A549 (cell line): Measurements from ENCODE around the gene QPCTL. TPM values are rescaled to one million over a fixed set of nuclear protein-coding genes. Genes with fewer than 3 reads are reported as not detected.

Experiments used
- ATAC-seq, 2 experiments: fragments of 200-7000 bp in 1 of 2; fragments of >200 bp in 1 of 2; cut with Nextera tagmentation in 1 of 2; cut with Tn5 transposase in 1 of 2; 3 replicates each; pipeline versions ENCODE4 v1.8.0 to v1.9.1; 2018 to 2020; ENCODE audit warnings: mild to moderate bottlenecking in 1 of 2, moderate library complexity in 1 of 2
- CTCF ChIA-PET: fragments of 300-600 bp; sonication (Branson Sonifier 250); formaldehyde crosslinking; extraction: SDS; loops from one replicate; lab custom pipeline; 2021; ENCODE audit warnings: antibody characterized with exemption, inconsistent platforms; lab: Yijun Ruan, JAX
- POLR2A ChIA-PET: fragments of 350-600 bp; formaldehyde crosslinking; extraction: SDS; loops from one replicate; lab custom pipeline; 2021; ENCODE audit warnings: antibody characterized with exemption, inconsistent platforms; lab: Yijun Ruan, JAX
- DNase-seq, 2 experiments: peaks; one replicate each; pipeline versions ENCODE4 v3.0.0 to v3.0.0-alpha.2; 2011 to 2016; ENCODE audit warnings: low read depth in 1 of 2, low spot score in 1 of 2
- FAIRE-seq: peaks from 2 replicates; lab custom pipeline; 2011; peaks lifted over from hg19 to GRCh38; lab: Jason Lieb, UNC
- H3K27ac ChIP-seq, 2 experiments: fragments of >200 bp; sonication (Bioruptor Twin); formaldehyde crosslinking; 3 replicates each; pipeline ENCODE4 v1.5.1; 2016 to 2017
- H3K4me1 ChIP-seq: fragments of >200 bp; sonication (Bioruptor Twin); formaldehyde crosslinking; 3 replicates; pipeline ENCODE4 v1.6.1; 2016
- H3K4me2 ChIP-seq: fragments of >200 bp; sonication (Bioruptor Twin); formaldehyde crosslinking; 3 replicates; pipeline ENCODE4 v1.6.1; 2016
- H3K4me3 ChIP-seq: fragments of >200 bp; sonication (Bioruptor Twin); formaldehyde crosslinking; 3 replicates; pipeline ENCODE4 v1.5.1; 2016
- H3K9me3 ChIP-seq: fragments of >200 bp; sonication (Bioruptor Twin); formaldehyde crosslinking; 3 replicates; pipeline ENCODE4 v1.6.1; 2016
- CBX8 ChIP-seq: fragments of 200-600 bp; sonication (generic); IDR thresholded peaks from 2 replicates; pipeline ENCODE4 v1.6.1; 2016
- CEBPB ChIP-seq, 2 experiments: fragments of >200 bp in 1 of 2; sonication (Bioruptor Twin) in 1 of 2; formaldehyde crosslinking in 1 of 2; IDR thresholded peaks; 2 replicates each; pipeline ENCODE4 v1.6.1; 2012 to 2016
- CHD4 ChIP-seq: fragments of 200-600 bp; sonication (generic); IDR thresholded peaks from 2 replicates; pipeline ENCODE4 v1.6.1; 2016; ENCODE audit warnings: antibody characterized with exemption, mild to moderate bottlenecking, borderline replicate concordance
- FOSL2 ChIP-seq, 2 experiments: fragments of 450-650 bp in 1 of 2; fragments of >200 bp in 1 of 2; sonication (Bioruptor Twin) in 1 of 2; formaldehyde crosslinking; IDR thresholded peaks; 2 replicates each; pipeline versions ENCODE4 v1.5.0 to v1.6.1; 2016 to 2020; ENCODE audit warnings: mild to moderate bottlenecking in 1 of 2, moderate library complexity in 1 of 2
- FOXS1 ChIP-seq: fragments of 250-450 bp; sonication (Bioruptor Pico); IDR thresholded peaks from 2 replicates; pipeline ENCODE4 v1.5.0; 2020; ENCODE audit warnings: mild to moderate bottlenecking, moderate library complexity
- GATA3 ChIP-seq: IDR thresholded peaks from 2 replicates; pipeline ENCODE4 v1.6.1; 2012; ENCODE audit warnings: borderline replicate concordance
- HOXB13 ChIP-seq: fragments of 250-450 bp; sonication (Bioruptor Pico); IDR thresholded peaks from 2 replicates; pipeline ENCODE4 v1.5.0; 2020; ENCODE audit warnings: low read depth, mild to moderate bottlenecking, moderate library complexity
- HOXB5 ChIP-seq: fragments of 250-450 bp; sonication (Bioruptor Pico); IDR thresholded peaks from 2 replicates; pipeline ENCODE4 v1.5.0; 2020; ENCODE audit warnings: mild to moderate bottlenecking, moderate library complexity
- JUN ChIP-seq, 2 experiments: fragments of >200 bp; sonication (Bioruptor Twin); formaldehyde crosslinking; IDR thresholded peaks; 2 replicates in 1 of 2; 3 replicates in 1 of 2; pipeline ENCODE4 v1.6.1; 2016 to 2017
- MAZ ChIP-seq: fragments of 150-350 bp; IDR thresholded peaks from 2 replicates; pipeline ENCODE4 v1.6.1; 2014; ENCODE audit warnings: antibody characterized with exemption, low read depth, low read length, borderline replicate concordance
- NR3C1 ChIP-seq: fragments of >200 bp; sonication (Bioruptor Twin); formaldehyde crosslinking; IDR thresholded peaks from 3 replicates; pipeline ENCODE4 v1.6.1; 2017
- RAD21 ChIP-seq, 2 experiments: fragments of >200 bp in 1 of 2; sonication (Bioruptor Twin) in 1 of 2; formaldehyde crosslinking in 1 of 2; IDR thresholded peaks in 1 of 2; conservative IDR thresholded peaks in 1 of 2; 2 replicates in 1 of 2; 3 replicates in 1 of 2; pipeline ENCODE4 v1.6.1; 2012 to 2018; ENCODE audit warnings: inconsistent platforms in 1 of 2
- RARB ChIP-seq: fragments of 250-450 bp; sonication (Bioruptor Pico); IDR thresholded peaks from 2 replicates; pipeline ENCODE4 v1.8.0; 2021; ENCODE audit warnings: mild to moderate bottlenecking, moderate library complexity
- SMC3 ChIP-seq: fragments of >200 bp; sonication (Bioruptor Twin); formaldehyde crosslinking; IDR thresholded peaks from 3 replicates; pipeline ENCODE4 v1.6.1; 2018; ENCODE audit warnings: inconsistent platforms
- TP53 ChIP-seq: fragments of 250-450 bp; sonication (Bioruptor Pico); IDR thresholded peaks from 2 replicates; pipeline ENCODE4 v1.5.0; 2021; ENCODE audit warnings: mild to moderate bottlenecking, moderate library complexity
- WGBS: methylation state at CpG from one replicate; pipeline ENCODE4 v1.1.6; 2017; ENCODE audit errors: missing lambda C conversion rate; 5-methylcytosine and 5-hydroxymethylcytosine counted together
- polyA plus RNA-seq, 4 experiments: library from polyadenylated mRNA; depleted of rRNA in 3 of 4; stranded (reverse); fragments of >200 nt; fragmentation: RNase III in 1 of 4; extraction: RNeasy Plus Mini Kit Qiagen cat#74134 plus additional on column Dnase treatment in 1 of 4; gene quantifications; 2 replicates in 3 of 4; 3 replicates in 1 of 4; pipeline ENCODE4 v1.2.3, GENCODE V29; 2011 to 2017
- TF ChIP-seq, protein P1 (sequence below): fragments of >200 bp; sonication (Bioruptor Twin); formaldehyde crosslinking; IDR thresholded peaks from 3 replicates; pipeline ENCODE4 v1.5.1; 2016
- TF ChIP-seq, protein P2 (sequence below): IDR thresholded peaks from 2 replicates; pipeline ENCODE4 v1.6.1; 2012; ENCODE audit warnings: low read depth, borderline replicate concordance
- TF ChIP-seq, protein P3 (sequence below): fragments of >200 bp; sonication (Bioruptor Twin); formaldehyde crosslinking; IDR thresholded peaks from 3 replicates; pipeline ENCODE4 v1.6.1; 2016
- TF ChIP-seq, protein P4 (sequence below): IDR thresholded peaks from 2 replicates; pipeline ENCODE4 v1.6.1; 2012
- TF ChIP-seq, protein P5 (sequence below): fragments of 150-350 bp; IDR thresholded peaks from 2 replicates; pipeline ENCODE4 v1.6.1; 2014; ENCODE audit warnings: low read depth, mild to moderate bottlenecking, low read length

Gene QPCTL
- polyA plus RNA-seq, 2 of the 4 experiments (the other 2 are of a cell fraction) = 9.4 to 10.4 TPM

DNA sequence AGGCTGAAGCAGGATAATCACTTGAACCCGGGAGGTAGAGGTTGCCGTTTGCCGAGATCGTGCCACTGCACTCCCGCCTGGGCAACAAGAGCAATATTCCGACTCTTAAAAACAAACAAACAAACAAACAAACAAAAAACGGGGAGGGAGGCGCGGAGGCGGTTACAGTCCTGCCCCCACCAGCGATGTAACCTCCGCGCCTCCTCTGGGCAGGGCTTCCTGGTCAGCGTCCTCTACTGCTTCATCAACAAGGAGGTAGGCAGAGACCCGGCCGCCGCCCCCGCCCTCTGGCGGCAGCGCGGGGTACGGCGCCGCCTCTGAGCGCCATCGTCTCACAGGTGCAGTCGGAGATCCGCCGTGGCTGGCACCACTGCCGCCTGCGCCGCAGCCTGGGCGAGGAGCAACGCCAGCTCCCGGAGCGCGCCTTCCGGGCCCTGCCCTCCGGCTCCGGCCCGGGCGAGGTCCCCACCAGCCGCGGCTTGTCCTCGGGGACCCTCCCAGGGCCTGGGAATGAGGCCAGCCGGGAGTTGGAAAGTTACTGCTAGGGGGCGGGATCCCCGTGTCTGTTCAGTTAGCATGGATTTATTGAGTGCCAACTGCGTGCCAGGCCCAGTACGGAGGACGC is 11.0 kb upstream of the QPCTL start:
- DNase-seq (peak; percentile 92 to 93), ATAC-seq (peak; percentile 84 to 86), FAIRE-seq (peak; percentile 68)
- peak overlapping the region; percentile 65 for H3K4me2 ChIP-seq
- H3K27ac ChIP-seq = peak overlapping the region; percentile 67 to 87
- no peaks in the 10 kb centered on the region for H3K9me3 ChIP-seq
- ChIA-PET CTCF (interaction anchor here (0.6 to 10.9 kb wide), 36 partner anchors 11 to 706 kb away, joined by 3 to 159 read pairs (median 4); partner anchors contain the start of genes EML2, GIPR, QPCTL and SIX5), POLR2A (interaction anchor here (1.7 to 4.3 kb wide), 2 partner anchors 10 to 87 kb away, joined by 4 to 30 read pairs; partner anchors contain the start of genes QPCTL, SIX5 and SNRPD2)
- peaks cover 12% of the 10 kb centered on the region for H3K4me1 ChIP-seq
- 2% methylated on average over 32 of the region's 51 CpGs for WGBS
- H3K4me3 ChIP-seq = peak overlapping the region; percentile 38
- TF ChIP-seq, protein P1, sequence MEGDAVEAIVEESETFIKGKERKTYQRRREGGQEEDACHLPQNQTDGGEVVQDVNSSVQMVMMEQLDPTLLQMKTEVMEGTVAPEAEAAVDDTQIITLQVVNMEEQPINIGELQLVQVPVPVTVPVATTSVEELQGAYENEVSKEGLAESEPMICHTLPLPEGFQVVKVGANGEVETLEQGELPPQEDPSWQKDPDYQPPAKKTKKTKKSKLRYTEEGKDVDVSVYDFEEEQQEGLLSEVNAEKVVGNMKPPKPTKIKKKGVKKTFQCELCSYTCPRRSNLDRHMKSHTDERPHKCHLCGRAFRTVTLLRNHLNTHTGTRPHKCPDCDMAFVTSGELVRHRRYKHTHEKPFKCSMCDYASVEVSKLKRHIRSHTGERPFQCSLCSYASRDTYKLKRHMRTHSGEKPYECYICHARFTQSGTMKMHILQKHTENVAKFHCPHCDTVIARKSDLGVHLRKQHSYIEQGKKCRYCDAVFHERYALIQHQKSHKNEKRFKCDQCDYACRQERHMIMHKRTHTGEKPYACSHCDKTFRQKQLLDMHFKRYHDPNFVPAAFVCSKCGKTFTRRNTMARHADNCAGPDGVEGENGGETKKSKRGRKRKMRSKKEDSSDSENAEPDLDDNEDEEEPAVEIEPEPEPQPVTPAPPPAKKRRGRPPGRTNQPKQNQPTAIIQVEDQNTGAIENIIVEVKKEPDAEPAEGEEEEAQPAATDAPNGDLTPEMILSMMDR = peak; percentile 98
- TF ChIP-seq MAZ = 0 out of 2 replicates have a peak, but pooled peaks have one; percentile 48
- 0 out of 2 replicates have a peak, but pooled peaks have one; percentile 53 for TF ChIP-seq HOXB13 (CRISPR knock-in tag)
- TF ChIP-seq, protein P2, sequence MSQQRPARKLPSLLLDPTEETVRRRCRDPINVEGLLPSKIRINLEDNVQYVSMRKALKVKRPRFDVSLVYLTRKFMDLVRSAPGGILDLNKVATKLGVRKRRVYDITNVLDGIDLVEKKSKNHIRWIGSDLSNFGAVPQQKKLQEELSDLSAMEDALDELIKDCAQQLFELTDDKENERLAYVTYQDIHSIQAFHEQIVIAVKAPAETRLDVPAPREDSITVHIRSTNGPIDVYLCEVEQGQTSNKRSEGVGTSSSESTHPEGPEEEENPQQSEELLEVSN = no peak; the same call in 1 of the 2 replicates
- TF ChIP-seq, protein P3, sequence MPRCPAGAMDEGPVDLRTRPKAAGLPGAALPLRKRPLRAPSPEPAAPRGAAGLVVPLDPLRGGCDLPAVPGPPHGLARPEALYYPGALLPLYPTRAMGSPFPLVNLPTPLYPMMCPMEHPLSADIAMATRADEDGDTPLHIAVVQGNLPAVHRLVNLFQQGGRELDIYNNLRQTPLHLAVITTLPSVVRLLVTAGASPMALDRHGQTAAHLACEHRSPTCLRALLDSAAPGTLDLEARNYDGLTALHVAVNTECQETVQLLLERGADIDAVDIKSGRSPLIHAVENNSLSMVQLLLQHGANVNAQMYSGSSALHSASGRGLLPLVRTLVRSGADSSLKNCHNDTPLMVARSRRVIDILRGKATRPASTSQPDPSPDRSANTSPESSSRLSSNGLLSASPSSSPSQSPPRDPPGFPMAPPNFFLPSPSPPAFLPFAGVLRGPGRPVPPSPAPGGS = 0 out of 3 replicates have a peak, but pooled peaks have one; percentile 11
- no peak for TF ChIP-seq NR3C1
- TF ChIP-seq RAD21 (conservative IDR thresholded peaks at IDR 0.05 in 1 of 2, IDR thresholded peaks at IDR 0.05 in 1 of 2) = peak; percentile 70 to 83
- TF ChIP-seq CBX8 = no peak
- no peak for TF ChIP-seq FOXS1
- peak; percentile 24 to 59; a peak in 1 of 5 replicates for TF ChIP-seq JUN (IDR thresholded peaks at IDR 0.05)
- peak; percentile 69; the same call in 1 of the 2 replicates for TF ChIP-seq HOXB5 (CRISPR knock-in tag)
- no peak for TF ChIP-seq FOSL2 (IDR thresholded peaks at IDR 0.05)
- no peak for TF ChIP-seq FOSL2 (CRISPR knock-in tag; IDR thresholded peaks at IDR 0.05)
- TF ChIP-seq SMC3 = peak; percentile 94
- TF ChIP-seq, protein P4, sequence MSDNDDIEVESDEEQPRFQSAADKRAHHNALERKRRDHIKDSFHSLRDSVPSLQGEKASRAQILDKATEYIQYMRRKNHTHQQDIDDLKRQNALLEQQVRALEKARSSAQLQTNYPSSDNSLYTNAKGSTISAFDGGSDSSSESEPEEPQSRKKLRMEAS = peak; percentile 76; the same call in 1 of the 2 replicates
- TF ChIP-seq GATA3 = 0 out of 2 replicates have a peak, but pooled peaks have one; percentile 40

DNA sequence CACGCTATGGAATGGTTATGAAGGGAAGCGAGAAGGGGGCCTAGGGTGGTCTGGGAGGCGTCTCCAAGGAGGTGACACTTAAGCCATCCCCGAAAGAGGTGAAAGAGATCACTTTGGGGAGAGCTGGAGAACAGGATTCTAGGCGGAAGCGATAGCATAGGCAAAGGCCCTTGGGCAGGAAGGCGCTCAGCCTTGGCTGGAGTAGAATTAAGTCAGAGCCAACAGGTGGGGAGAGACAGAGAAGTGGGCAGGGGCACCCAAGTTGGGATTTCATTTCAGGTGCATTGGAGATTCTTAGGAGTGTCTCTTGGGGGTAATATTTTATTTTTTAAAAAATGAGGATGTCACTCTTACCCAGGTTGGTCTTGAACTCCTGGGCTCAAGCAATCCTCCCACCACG is 10.3 kb upstream of the QPCTL start:
- FAIRE-seq (no peak), ATAC-seq (no peak), DNase-seq (no peak)
- ChIA-PET POLR2A (interaction anchor here (4.3 kb wide), 1 partner anchor 9 kb away, joined by 30 read pairs; the partner anchor contains the start of genes QPCTL and SNRPD2), CTCF (interaction anchor here (0.6 to 10.9 kb wide), 20 partner anchors 11 to 706 kb away, joined by 3 to 159 read pairs (median 5); partner anchors contain the start of genes GIPR, QPCTL, SIX5 and SNRPD2)
- no peak for TF ChIP-seq SMC3
- TF ChIP-seq TP53 (CRISPR knock-in tag) = no peak
- TF ChIP-seq CHD4 = no peak
- no peak for TF ChIP-seq CEBPB (IDR thresholded peaks at IDR 0.05)
- TF ChIP-seq, protein P2 = no peak
- TF ChIP-seq, protein P4 = no peak
- TF ChIP-seq, protein P5, sequence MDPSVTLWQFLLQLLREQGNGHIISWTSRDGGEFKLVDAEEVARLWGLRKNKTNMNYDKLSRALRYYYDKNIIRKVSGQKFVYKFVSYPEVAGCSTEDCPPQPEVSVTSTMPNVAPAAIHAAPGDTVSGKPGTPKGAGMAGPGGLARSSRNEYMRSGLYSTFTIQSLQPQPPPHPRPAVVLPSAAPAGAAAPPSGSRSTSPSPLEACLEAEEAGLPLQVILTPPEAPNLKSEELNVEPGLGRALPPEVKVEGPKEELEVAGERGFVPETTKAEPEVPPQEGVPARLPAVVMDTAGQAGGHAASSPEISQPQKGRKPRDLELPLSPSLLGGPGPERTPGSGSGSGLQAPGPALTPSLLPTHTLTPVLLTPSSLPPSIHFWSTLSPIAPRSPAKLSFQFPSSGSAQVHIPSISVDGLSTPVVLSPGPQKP = no peak
- no peak for TF ChIP-seq RARB (CRISPR knock-in tag)
- Histone ChIP-seq H3K4me1 (peaks cover 12% of the 10 kb centered on the region), H3K9me3 (no peaks in the 10 kb centered on the region), H3K4me2 (peak overlapping the region; percentile 65), H3K27ac (peak overlapping the region; percentile 67 to 87), H3K4me3 (peak overlapping the region; percentile 38; the same call in 2 of the 3 replicates)
- WGBS = 90% methylated on average over 8 of the region's 8 CpGs
